ENCODE data around the gene EPB41L5.
"Not testable (repeated sequence)": the region's sequence is repeated elsewhere in the genome, so short reads cannot be mapped to it uniquely, and the experiment has no call there.

EPB41L5 gene

GRCh38 chr2:120042359-120042758 is 29.5 kb downstream of the EPB41L5 start:
- DNase-seq (ENCODE audit: low read depth) = no peak
- no peak for TF ChIP-seq CTCF (IDR thresholded peaks at IDR 0.05; ENCODE audit: insufficient read depth, low read depth, low read length, missing control alignments)
- H3K4me3 ChIP-seq (ENCODE audit: low read length) = no peak overlapping the region

- no peak for DNase-seq (ENCODE audit: low read depth)
- no peak overlapping the region for H3K4me3 ChIP-seq (ENCODE audit: low read length)
- no peak for TF ChIP-seq CTCF (IDR thresholded peaks at IDR 0.05; ENCODE audit: insufficient read depth, low read depth, low read length, missing control alignments)
Measured at GRCh38 chr2:120044336-120044735, 31.5 kb downstream of the EPB41L5 start.

GRCh38 chr2:120045775-120046174 is 32.9 kb downstream of the EPB41L5 start:
- DNase-seq (ENCODE audit: low read depth); H3K4me3 ChIP-seq (ENCODE audit: low read length): not testable (repeated sequence)

GRCh38 chr2:120046252-120046651 is 33.4 kb downstream of the EPB41L5 start:
- not testable (repeated sequence) for DNase-seq (ENCODE audit: low read depth); H3K4me3 ChIP-seq (ENCODE audit: low read length)

GRCh38 chr2:120052597-120052996 is 39.7 kb downstream of the EPB41L5 start:
- DNase-seq (ENCODE audit: low read depth) = no peak
- no peak for TF ChIP-seq CTCF (IDR thresholded peaks at IDR 0.05; ENCODE audit: insufficient read depth, low read depth, low read length, missing control alignments)

GRCh38 chr2:120053891-120054290 is 41.0 kb downstream of the EPB41L5 start:
- H3K4me3 ChIP-seq (ENCODE audit: low read length) = no peak overlapping the region
- TF ChIP-seq CTCF (IDR thresholded peaks at IDR 0.05; ENCODE audit: insufficient read depth, low read depth, low read length, missing control alignments) = no peak
- peak; percentile 82 for DNase-seq (ENCODE audit: low read depth)

More at GRCh38 chr2:120052597-120052996, 39.7 kb downstream of the EPB41L5 start:
- H3K4me3 ChIP-seq (ENCODE audit: low read length) = no peak overlapping the region

GRCh38 chr2:120059483-120059882 is 46.6 kb downstream of the EPB41L5 start:
- H3K4me3 ChIP-seq (ENCODE audit: low read length) = no peak overlapping the region
- no peak for DNase-seq (ENCODE audit: low read depth)
- no peak for TF ChIP-seq CTCF (IDR thresholded peaks at IDR 0.05; ENCODE audit: insufficient read depth, low read depth, low read length, missing control alignments)

GRCh38 chr2:120060088-120060623 is 47.3 kb downstream of the EPB41L5 start:
- DNase-seq (ENCODE audit: low read depth) = no peak
- H3K4me3 ChIP-seq (ENCODE audit: low read length) = no peak overlapping the region
- no peak for TF ChIP-seq CTCF (IDR thresholded peaks at IDR 0.05; ENCODE audit: insufficient read depth, low read depth, low read length, missing control alignments)

All from epithelial cell of esophagus (primary cell).